ENCODE measurements around the gene FAM32A.

FAM32A gene

GRCh38 chr19:16203256-16204004, 18.2 kb downstream of the FAM32A start:
- DNase-seq = no peak

- no peak for DNase-seq
Measured at GRCh38 chr19:16204005-16204294, 18.7 kb downstream of the FAM32A start.

GRCh38 chr19:16205205-16206045, 20.2 kb downstream of the FAM32A start:
- no peak for DNase-seq

GRCh38 chr19:16206046-16206605, 20.9 kb downstream of the FAM32A start:
- no peak for DNase-seq

- no peak for DNase-seq
Measured at GRCh38 chr19:16206637-16207036, 21.4 kb downstream of the FAM32A start.

GRCh38 chr19:16207063-16207462, 21.9 kb downstream of the FAM32A start:
- no peak for DNase-seq

- DNase-seq = no peak
Measured at GRCh38 chr19:16207490-16208025, 22.3 kb downstream of the FAM32A start.

- DNase-seq = no peak
Measured at GRCh38 chr19:16208064-16208759, 23.0 kb downstream of the FAM32A start.

- no peak for DNase-seq
Measured at GRCh38 chr19:16208847-16209665, 23.8 kb downstream of the FAM32A start.

GRCh38 chr19:16210168-16210567, 25.0 kb downstream of the FAM32A start:
- no peak for DNase-seq

- no peak for DNase-seq
Measured at GRCh38 chr19:16213076-16213475, 27.9 kb downstream of the FAM32A start.

GRCh38 chr19:16216744-16217670, 31.8 kb downstream of the FAM32A start:
- DNase-seq = no peak

- DNase-seq = no peak
Measured at GRCh38 chr19:16217716-16218451, 32.7 kb downstream of the FAM32A start.

GRCh38 chr19:16218851-16219250, 33.6 kb downstream of the FAM32A start:
- DNase-seq = no peak

- no peak for DNase-seq
Measured at GRCh38 chr19:16222806-16223205, 37.6 kb downstream of the FAM32A start.

GRCh38 chr19:16223746-16224145, 38.5 kb downstream of the FAM32A start:
- no peak for DNase-seq

- no peak for DNase-seq
Measured at GRCh38 chr19:16224293-16225045, 39.3 kb downstream of the FAM32A start.

- DNase-seq = no peak
Measured at GRCh38 chr19:16225279-16226183, 40.3 kb downstream of the FAM32A start.
